A549 (cell line): ENCODE data around the gene KRT33A. TPM values are rescaled to one million over a fixed set of nuclear protein-coding genes. Genes with fewer than 3 reads are reported as not detected.

Source experiments
- ATAC-seq, 2 experiments: fragments of 200-7000 bp in 1 of 2; fragments of >200 bp in 1 of 2; cut with Nextera tagmentation in 1 of 2; cut with Tn5 transposase in 1 of 2; 3 replicates each; pipeline versions ENCODE4 v1.8.0 to v1.9.1; 2018 to 2020; ENCODE audit warnings: mild to moderate bottlenecking in 1 of 2, moderate library complexity in 1 of 2
- CTCF ChIA-PET: fragments of 300-600 bp; sonication (Branson Sonifier 250); formaldehyde crosslinking; extraction: SDS; loops from one replicate; lab custom pipeline; 2021; ENCODE audit warnings: antibody characterized with exemption, inconsistent platforms; lab: Yijun Ruan, JAX
- POLR2A ChIA-PET: fragments of 350-600 bp; formaldehyde crosslinking; extraction: SDS; loops from one replicate; lab custom pipeline; 2021; ENCODE audit warnings: antibody characterized with exemption, inconsistent platforms; lab: Yijun Ruan, JAX
- DNase-seq, 2 experiments: peaks; one replicate each; pipeline versions ENCODE4 v3.0.0 to v3.0.0-alpha.2; 2011 to 2016; ENCODE audit warnings: low read depth in 1 of 2, low spot score in 1 of 2
- FAIRE-seq: peaks from 2 replicates; lab custom pipeline; 2011; peaks lifted over from hg19 to GRCh38; lab: Jason Lieb, UNC
- H3K27ac ChIP-seq, 2 experiments: fragments of >200 bp; sonication (Bioruptor Twin); formaldehyde crosslinking; 3 replicates each; pipeline ENCODE4 v1.5.1; 2016 to 2017
- H3K4me1 ChIP-seq: fragments of >200 bp; sonication (Bioruptor Twin); formaldehyde crosslinking; 3 replicates; pipeline ENCODE4 v1.6.1; 2016
- H3K4me2 ChIP-seq: fragments of >200 bp; sonication (Bioruptor Twin); formaldehyde crosslinking; 3 replicates; pipeline ENCODE4 v1.6.1; 2016
- H3K4me3 ChIP-seq: fragments of >200 bp; sonication (Bioruptor Twin); formaldehyde crosslinking; 3 replicates; pipeline ENCODE4 v1.5.1; 2016
- H3K9me3 ChIP-seq: fragments of >200 bp; sonication (Bioruptor Twin); formaldehyde crosslinking; 3 replicates; pipeline ENCODE4 v1.6.1; 2016
- BHLHE40 ChIP-seq: IDR thresholded peaks from 2 replicates; pipeline ENCODE4 v1.6.1; 2012; ENCODE audit warnings: low read depth, low read length, inconsistent platforms
- CBX8 ChIP-seq: fragments of 200-600 bp; sonication (generic); IDR thresholded peaks from 2 replicates; pipeline ENCODE4 v1.6.1; 2016
- CEBPB ChIP-seq, 2 experiments: fragments of >200 bp in 1 of 2; sonication (Bioruptor Twin) in 1 of 2; formaldehyde crosslinking in 1 of 2; IDR thresholded peaks; 2 replicates each; pipeline ENCODE4 v1.6.1; 2012 to 2016
- CHD2 ChIP-seq: fragments of 150-350 bp; IDR thresholded peaks from 2 replicates; pipeline ENCODE4 v1.6.1; 2014; ENCODE audit warnings: low read length; ENCODE audit not compliant: partially characterized antibody
- EHF ChIP-seq: fragments of 250-450 bp; sonication (Bioruptor Pico); IDR thresholded peaks from 2 replicates; pipeline ENCODE4 v1.5.0; 2020; ENCODE audit warnings: mild to moderate bottlenecking
- EHMT2 ChIP-seq: fragments of 200-600 bp; sonication (generic); IDR thresholded peaks from 2 replicates; pipeline ENCODE4 v1.6.1; 2016; ENCODE audit warnings: antibody characterized with exemption, low read depth, mild to moderate bottlenecking, moderate library complexity
- EP300 ChIP-seq, 2 experiments: fragments of >200 bp; sonication (Bioruptor Twin); formaldehyde crosslinking; IDR thresholded peaks; 2 replicates in 1 of 2; 3 replicates in 1 of 2; pipeline ENCODE4 v1.6.1; 2016 to 2017
- FOSB ChIP-seq: fragments of 250-450 bp; sonication (Bioruptor Pico); IDR thresholded peaks from 2 replicates; pipeline ENCODE4 v1.5.0; 2020; ENCODE audit warnings: mild to moderate bottlenecking, moderate library complexity
- FOSL2 ChIP-seq, 2 experiments: fragments of 450-650 bp in 1 of 2; fragments of >200 bp in 1 of 2; sonication (Bioruptor Twin) in 1 of 2; formaldehyde crosslinking; IDR thresholded peaks; 2 replicates each; pipeline versions ENCODE4 v1.5.0 to v1.6.1; 2016 to 2020; ENCODE audit warnings: mild to moderate bottlenecking in 1 of 2, moderate library complexity in 1 of 2
- FOXS1 ChIP-seq: fragments of 250-450 bp; sonication (Bioruptor Pico); IDR thresholded peaks from 2 replicates; pipeline ENCODE4 v1.5.0; 2020; ENCODE audit warnings: mild to moderate bottlenecking, moderate library complexity
- GATA3 ChIP-seq: IDR thresholded peaks from 2 replicates; pipeline ENCODE4 v1.6.1; 2012; ENCODE audit warnings: borderline replicate concordance
- HEYL ChIP-seq: fragments of 250-450 bp; sonication (Bioruptor Pico); IDR thresholded peaks from 2 replicates; pipeline ENCODE4 v1.8.0; 2021; ENCODE audit warnings: mild to moderate bottlenecking, moderate library complexity
- HOXB5 ChIP-seq: fragments of 250-450 bp; sonication (Bioruptor Pico); IDR thresholded peaks from 2 replicates; pipeline ENCODE4 v1.5.0; 2020; ENCODE audit warnings: mild to moderate bottlenecking, moderate library complexity
- JUNB ChIP-seq: fragments of >200 bp; sonication (Bioruptor Twin); formaldehyde crosslinking; IDR thresholded peaks from 2 replicates; pipeline ENCODE4 v1.6.1; 2016
- KDM1A ChIP-seq: fragments of 200-600 bp; sonication (generic); IDR thresholded peaks from 2 replicates; pipeline ENCODE4 v1.6.1; 2016; ENCODE audit warnings: low read depth, mild to moderate bottlenecking
- MYC ChIP-seq: IDR thresholded peaks from 2 replicates; pipeline ENCODE4 v1.6.1; 2012; ENCODE audit warnings: mild to moderate bottlenecking, inconsistent platforms, low read length, improper control_type of control experiment, borderline replicate concordance
- NPAS2 ChIP-seq: fragments of 250-450 bp; sonication (Bioruptor Pico); IDR thresholded peaks from 2 replicates; pipeline ENCODE4 v1.8.0; 2022; ENCODE audit warnings: mild to moderate bottlenecking, moderate library complexity, borderline replicate concordance
- NR3C1 ChIP-seq: fragments of >200 bp; sonication (Bioruptor Twin); formaldehyde crosslinking; IDR thresholded peaks from 3 replicates; pipeline ENCODE4 v1.6.1; 2017
- POLR2A ChIP-seq: IDR thresholded peaks from 2 replicates; pipeline ENCODE4 v1.6.1; 2012; ENCODE audit warnings: mild to moderate bottlenecking, low read length
- POLR2AphosphoS2 ChIP-seq: conservative IDR thresholded peaks from 2 replicates; pipeline ENCODE4 v1.6.1; 2012; ENCODE audit warnings: low read length, improper control_type of control experiment, inconsistent platforms
- RARB ChIP-seq: fragments of 250-450 bp; sonication (Bioruptor Pico); IDR thresholded peaks from 2 replicates; pipeline ENCODE4 v1.8.0; 2021; ENCODE audit warnings: mild to moderate bottlenecking, moderate library complexity
- RCOR1 ChIP-seq: fragments of 150-350 bp; IDR thresholded peaks from 2 replicates; pipeline ENCODE4 v1.6.1; 2014; ENCODE audit warnings: antibody characterized with exemption, low read length, low read depth
- SMC3 ChIP-seq: fragments of >200 bp; sonication (Bioruptor Twin); formaldehyde crosslinking; IDR thresholded peaks from 3 replicates; pipeline ENCODE4 v1.6.1; 2018; ENCODE audit warnings: inconsistent platforms
- ZFP36 ChIP-seq: fragments of 450-650 bp; IDR thresholded peaks from 2 replicates; pipeline ENCODE4 v1.6.1; 2014; ENCODE audit warnings: borderline replicate concordance; ENCODE audit not compliant: partially characterized antibody
- WGBS: methylation state at CpG from one replicate; pipeline ENCODE4 v1.1.6; 2017; ENCODE audit errors: missing lambda C conversion rate; 5-methylcytosine and 5-hydroxymethylcytosine counted together
- polyA plus RNA-seq, 4 experiments: library from polyadenylated mRNA; depleted of rRNA in 3 of 4; stranded (reverse); fragments of >200 nt; fragmentation: RNase III in 1 of 4; extraction: RNeasy Plus Mini Kit Qiagen cat#74134 plus additional on column Dnase treatment in 1 of 4; gene quantifications; 2 replicates in 3 of 4; 3 replicates in 1 of 4; pipeline ENCODE4 v1.2.3, GENCODE V29; 2011 to 2017
- TF ChIP-seq, protein P1 (sequence below): IDR thresholded peaks from 2 replicates; pipeline ENCODE4 v1.6.1; 2012; ENCODE audit warnings: low read depth, borderline replicate concordance
- TF ChIP-seq, protein P2 (sequence below): IDR thresholded peaks from 2 replicates; pipeline ENCODE4 v1.6.1; 2012
- TF ChIP-seq, protein P3 (sequence below): fragments of >200 bp; sonication (Bioruptor Twin); formaldehyde crosslinking; IDR thresholded peaks from 2 replicates; pipeline ENCODE4 v1.6.1; 2016
- TF ChIP-seq, protein P4 (sequence below): IDR thresholded peaks from 2 replicates; pipeline ENCODE4 v1.6.1; 2012
- TF ChIP-seq, protein P5 (sequence below): fragments of >200 bp; sonication (Bioruptor Twin); formaldehyde crosslinking; IDR thresholded peaks from 3 replicates; pipeline ENCODE4 v1.6.1; 2016
- TF ChIP-seq, protein P6 (sequence below): fragments of 150-350 bp; IDR thresholded peaks from 2 replicates; pipeline ENCODE4 v1.6.1; 2014; ENCODE audit warnings: low read depth, mild to moderate bottlenecking, low read length
- TF ChIP-seq, protein P7 (sequence below): fragments of 450-650 bp; IDR thresholded peaks from 2 replicates; pipeline ENCODE4 v1.6.1; 2014; ENCODE audit warnings: antibody characterized with exemption

Gene KRT33A
- polyA plus RNA-seq, 2 of the 4 experiments (the other 2 are of a cell fraction), result not detected

DNA sequence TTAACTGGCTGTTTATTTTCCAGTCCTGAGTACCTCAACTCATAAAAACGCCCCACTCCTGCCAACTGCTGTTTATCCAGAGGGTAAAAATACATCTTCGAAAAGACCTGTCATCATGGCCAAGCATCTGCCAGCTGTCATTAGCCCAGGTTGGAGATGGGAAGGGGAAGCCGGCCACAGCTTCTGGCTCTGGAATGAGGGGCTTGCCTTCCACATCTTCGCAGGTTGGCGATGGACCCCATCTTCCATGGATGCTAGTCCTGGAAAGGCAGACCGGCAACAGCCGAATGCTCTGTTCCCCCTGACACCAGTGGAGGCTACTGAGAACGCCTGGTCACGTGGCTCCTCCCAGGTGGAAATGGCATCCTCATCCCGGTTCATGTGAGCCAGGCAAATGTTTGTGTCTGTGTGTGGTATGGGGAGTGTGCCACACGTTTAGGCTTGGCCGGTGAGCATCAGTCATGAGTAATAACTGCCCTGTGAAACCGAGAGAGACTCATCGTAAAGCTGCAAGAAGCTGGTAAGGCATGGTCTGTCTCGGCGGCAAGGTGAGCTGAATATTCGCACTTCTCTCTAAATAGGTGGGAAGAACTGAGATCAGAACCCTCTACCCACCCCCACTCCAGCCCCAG, 34.7 kb downstream of the KRT33A start:
- POLR2A ChIA-PET, result no interaction called here
- Histone ChIP-seq H3K4me2 (no peak overlapping the region), H3K27ac (no peak overlapping the region), H3K9me3 (peaks cover 15% of the 10 kb centered on the region), H3K4me3 (no peak overlapping the region), H3K4me1 (no peaks in the 10 kb centered on the region)
- no peak for TF ChIP-seq KDM1A
- no peak for TF ChIP-seq POLR2A
- no peak for TF ChIP-seq FOXS1 (CRISPR knock-in tag)
- no peak for TF ChIP-seq NR3C1
- no peak for TF ChIP-seq EHMT2
- no peak for TF ChIP-seq RARB (CRISPR knock-in tag)
- TF ChIP-seq, protein P1, sequence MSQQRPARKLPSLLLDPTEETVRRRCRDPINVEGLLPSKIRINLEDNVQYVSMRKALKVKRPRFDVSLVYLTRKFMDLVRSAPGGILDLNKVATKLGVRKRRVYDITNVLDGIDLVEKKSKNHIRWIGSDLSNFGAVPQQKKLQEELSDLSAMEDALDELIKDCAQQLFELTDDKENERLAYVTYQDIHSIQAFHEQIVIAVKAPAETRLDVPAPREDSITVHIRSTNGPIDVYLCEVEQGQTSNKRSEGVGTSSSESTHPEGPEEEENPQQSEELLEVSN, result no peak
- TF ChIP-seq HEYL (CRISPR knock-in tag), result no peak
- ATAC-seq (no peak), DNase-seq (no peak), FAIRE-seq (no peak)
- 68% methylated on average over 17 of the region's 17 CpGs for WGBS
- CTCF ChIA-PET, result interaction anchor here (0.6 to 4.3 kb wide), 6 partner anchors 13 to 682 kb away, joined by 3 to 25 read pairs (median 4); no protein-coding TSS in a partner anchor

DNA sequence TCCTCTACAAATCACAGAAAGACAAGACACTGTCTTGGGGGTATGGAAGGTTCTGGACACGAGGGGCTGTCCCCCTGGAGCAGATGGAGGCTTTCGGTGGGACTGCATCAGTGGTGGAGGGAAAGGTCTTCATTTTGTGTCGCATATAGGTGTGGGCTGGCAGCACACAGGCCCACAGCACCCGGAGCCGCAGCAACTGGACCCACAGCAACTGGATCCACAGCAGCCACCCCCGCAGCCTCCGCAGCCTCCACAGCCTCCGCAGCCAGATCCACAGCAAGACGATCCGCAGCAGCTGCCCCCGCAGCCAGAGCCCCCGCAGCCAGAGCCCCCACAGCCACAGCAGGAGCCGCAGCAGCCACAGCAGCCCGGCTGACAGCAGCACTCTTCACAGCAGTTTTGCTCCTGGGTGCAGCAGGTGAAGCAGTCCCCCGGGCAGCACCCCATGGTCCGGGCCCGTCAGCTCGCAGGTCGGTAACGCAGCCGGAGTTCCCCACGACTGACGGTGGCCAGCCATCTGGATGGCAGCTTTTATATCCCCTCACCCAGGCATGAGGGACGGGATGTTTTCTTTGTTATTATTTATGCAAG, 35.3 kb downstream of the KRT33A start, which contains the start of gene KRTAP17-1:
Gene KRTAP17-1, minus strand, starts transcription at position 507 of the 591 bp plus-strand sequence. Its CDS starts 60 bp downstream, at position 447.
- POLR2A ChIA-PET, result no interaction called here
- H3K4me2 ChIP-seq, result no peak within 1 kb of the TSS

DNA sequence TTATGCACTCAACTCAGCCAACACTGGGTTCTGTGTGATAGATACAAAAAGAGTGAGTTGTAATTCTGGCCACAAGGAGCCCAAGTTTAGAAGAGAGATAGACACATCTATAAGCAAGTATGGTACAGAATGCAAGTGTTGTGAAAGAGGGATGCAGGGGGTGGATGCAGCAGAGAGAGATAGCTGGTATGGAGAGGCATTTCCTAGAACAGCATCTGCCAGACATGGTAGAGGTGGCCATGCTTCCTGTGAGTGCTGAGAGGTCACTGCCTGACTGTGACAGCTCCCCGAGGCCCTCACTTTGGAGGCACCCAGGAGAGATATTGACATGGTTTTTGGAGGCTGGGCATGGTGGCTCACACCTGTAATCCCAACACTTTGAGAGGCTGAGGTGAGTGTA, 39.5 kb downstream of the KRT33A start:
- ChIA-PET POLR2A (no interaction called here), CTCF (no interaction called here)
- Histone ChIP-seq H3K9me3 (no peaks in the 10 kb centered on the region), H3K4me1 (no peaks in the 10 kb centered on the region), H3K4me3 (no peak overlapping the region), H3K4me2 (no peak overlapping the region), H3K27ac (no peak overlapping the region)
- WGBS, result 33% methylated on average over 1 of the region's 1 CpG
- FAIRE-seq, result no peak
- DNase-seq, result no peak
- TF ChIP-seq, protein P2, sequence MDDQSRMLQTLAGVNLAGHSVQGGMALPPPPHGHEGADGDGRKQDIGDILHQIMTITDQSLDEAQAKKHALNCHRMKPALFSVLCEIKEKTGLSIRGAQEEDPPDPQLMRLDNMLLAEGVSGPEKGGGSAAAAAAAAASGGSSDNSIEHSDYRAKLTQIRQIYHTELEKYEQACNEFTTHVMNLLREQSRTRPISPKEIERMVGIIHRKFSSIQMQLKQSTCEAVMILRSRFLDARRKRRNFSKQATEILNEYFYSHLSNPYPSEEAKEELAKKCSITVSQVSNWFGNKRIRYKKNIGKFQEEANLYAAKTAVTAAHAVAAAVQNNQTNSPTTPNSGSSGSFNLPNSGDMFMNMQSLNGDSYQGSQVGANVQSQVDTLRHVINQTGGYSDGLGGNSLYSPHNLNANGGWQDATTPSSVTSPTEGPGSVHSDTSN, result no peak
- TF ChIP-seq, protein P3, sequence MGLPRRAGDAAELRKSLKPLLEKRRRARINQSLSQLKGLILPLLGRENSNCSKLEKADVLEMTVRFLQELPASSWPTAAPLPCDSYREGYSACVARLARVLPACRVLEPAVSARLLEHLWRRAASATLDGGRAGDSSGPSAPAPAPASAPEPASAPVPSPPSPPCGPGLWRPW, result no peak
- TF ChIP-seq, protein P4, sequence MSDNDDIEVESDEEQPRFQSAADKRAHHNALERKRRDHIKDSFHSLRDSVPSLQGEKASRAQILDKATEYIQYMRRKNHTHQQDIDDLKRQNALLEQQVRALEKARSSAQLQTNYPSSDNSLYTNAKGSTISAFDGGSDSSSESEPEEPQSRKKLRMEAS, result no peak
- TF ChIP-seq EHF (CRISPR knock-in tag) (no peak), NR3C1 (no peak), ZFP36 (no peak), BHLHE40 (no peak), FOXS1 (CRISPR knock-in tag) (no peak), JUNB (no peak), CEBPB (IDR thresholded peaks at IDR 0.05) (no peak), POLR2A (no peak), GATA3 (no peak), HOXB5 (CRISPR knock-in tag) (no peak), KDM1A (no peak)
- TF ChIP-seq, protein P1, result no peak
- TF ChIP-seq, protein P5, sequence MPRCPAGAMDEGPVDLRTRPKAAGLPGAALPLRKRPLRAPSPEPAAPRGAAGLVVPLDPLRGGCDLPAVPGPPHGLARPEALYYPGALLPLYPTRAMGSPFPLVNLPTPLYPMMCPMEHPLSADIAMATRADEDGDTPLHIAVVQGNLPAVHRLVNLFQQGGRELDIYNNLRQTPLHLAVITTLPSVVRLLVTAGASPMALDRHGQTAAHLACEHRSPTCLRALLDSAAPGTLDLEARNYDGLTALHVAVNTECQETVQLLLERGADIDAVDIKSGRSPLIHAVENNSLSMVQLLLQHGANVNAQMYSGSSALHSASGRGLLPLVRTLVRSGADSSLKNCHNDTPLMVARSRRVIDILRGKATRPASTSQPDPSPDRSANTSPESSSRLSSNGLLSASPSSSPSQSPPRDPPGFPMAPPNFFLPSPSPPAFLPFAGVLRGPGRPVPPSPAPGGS, result no peak
- ATAC-seq, result no peak

More for the DNA sequence above, 35.3 kb downstream of the KRT33A start, which contains the start of gene KRTAP17-1:
- H3K4me3 ChIP-seq, result no peak within 1 kb of the TSS
- TF ChIP-seq RCOR1, result no peak
- TF ChIP-seq FOSL2 (IDR thresholded peaks at IDR 0.05), result no peak
- TF ChIP-seq FOSL2 (CRISPR knock-in tag; IDR thresholded peaks at IDR 0.05), result no peak
- no peak for TF ChIP-seq EP300 (IDR thresholded peaks at IDR 0.05)
- no peak for TF ChIP-seq POLR2AphosphoS2
- no peak for TF ChIP-seq CHD2
- no peak for TF ChIP-seq SMC3
- TF ChIP-seq GATA3, result no peak
- TF ChIP-seq, protein P6, sequence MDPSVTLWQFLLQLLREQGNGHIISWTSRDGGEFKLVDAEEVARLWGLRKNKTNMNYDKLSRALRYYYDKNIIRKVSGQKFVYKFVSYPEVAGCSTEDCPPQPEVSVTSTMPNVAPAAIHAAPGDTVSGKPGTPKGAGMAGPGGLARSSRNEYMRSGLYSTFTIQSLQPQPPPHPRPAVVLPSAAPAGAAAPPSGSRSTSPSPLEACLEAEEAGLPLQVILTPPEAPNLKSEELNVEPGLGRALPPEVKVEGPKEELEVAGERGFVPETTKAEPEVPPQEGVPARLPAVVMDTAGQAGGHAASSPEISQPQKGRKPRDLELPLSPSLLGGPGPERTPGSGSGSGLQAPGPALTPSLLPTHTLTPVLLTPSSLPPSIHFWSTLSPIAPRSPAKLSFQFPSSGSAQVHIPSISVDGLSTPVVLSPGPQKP, result no peak
- TF ChIP-seq HEYL (CRISPR knock-in tag), result no peak
- TF ChIP-seq BHLHE40, result no peak
- TF ChIP-seq CBX8, result no peak
- TF ChIP-seq MYC, result no peak
- no peak for TF ChIP-seq EHF (CRISPR knock-in tag)
- no peak for TF ChIP-seq RARB (CRISPR knock-in tag)
- no peak for TF ChIP-seq FOSB (CRISPR knock-in tag)
- TF ChIP-seq, protein P7, sequence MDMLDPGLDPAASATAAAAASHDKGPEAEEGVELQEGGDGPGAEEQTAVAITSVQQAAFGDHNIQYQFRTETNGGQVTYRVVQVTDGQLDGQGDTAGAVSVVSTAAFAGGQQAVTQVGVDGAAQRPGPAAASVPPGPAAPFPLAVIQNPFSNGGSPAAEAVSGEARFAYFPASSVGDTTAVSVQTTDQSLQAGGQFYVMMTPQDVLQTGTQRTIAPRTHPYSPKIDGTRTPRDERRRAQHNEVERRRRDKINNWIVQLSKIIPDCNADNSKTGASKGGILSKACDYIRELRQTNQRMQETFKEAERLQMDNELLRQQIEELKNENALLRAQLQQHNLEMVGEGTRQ, result no peak
- TF ChIP-seq NPAS2, result no peak
- no peak within 1 kb of the TSS for H3K27ac ChIP-seq
- no peaks in the 10 kb centered on the region for H3K4me1 ChIP-seq
- FAIRE-seq (no peak), DNase-seq (no peak), ATAC-seq (no peak)
- peaks cover 9% of the 10 kb centered on the region for H3K9me3 ChIP-seq
- CTCF ChIA-PET, result interaction anchor here (0.6 to 4.3 kb wide), 5 partner anchors 13 to 682 kb away, joined by 4 to 25 read pairs (median 10); no protein-coding TSS in a partner anchor
- 78% methylated on average over 17 of the region's 24 CpGs for WGBS
